Stimulated activated CD8-positive, alpha-beta memory T cell treated with anti-CD3 and anti-CD28 coated beads, Interleukin-7, amount 100 ng/mL, for 1 hour (primary cell): Measurements from ENCODE around the gene KIDINS220.

Experiments
- DNase-seq, 2 donors: peaks; one replicate each; pipeline ENCODE4 v3.0.0-alpha.2; 2020; ENCODE audit warnings: low read depth in 2 of 2

Gene KIDINS220

DNA sequence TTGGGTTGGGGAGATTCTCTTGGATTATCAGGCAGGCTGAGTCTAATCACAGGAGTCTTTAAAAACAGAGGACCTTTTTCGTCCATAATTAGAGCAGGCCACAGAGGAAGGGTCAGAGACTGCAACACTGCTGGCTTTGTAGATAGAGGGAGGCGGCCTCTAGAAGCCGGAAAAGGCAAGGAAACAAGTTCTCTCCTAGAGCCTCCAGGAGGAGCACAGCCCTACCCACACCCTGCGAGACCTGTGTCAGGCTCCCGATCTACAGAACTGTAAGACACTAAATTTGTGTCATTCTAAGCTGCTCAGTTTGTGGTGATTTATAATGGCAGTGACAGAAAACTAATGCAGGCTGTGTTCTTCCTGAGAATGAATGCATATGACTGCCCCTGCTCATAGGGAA is 140.2 kb downstream of the KIDINS220 start:
- DNase-seq: no peak

DNA sequence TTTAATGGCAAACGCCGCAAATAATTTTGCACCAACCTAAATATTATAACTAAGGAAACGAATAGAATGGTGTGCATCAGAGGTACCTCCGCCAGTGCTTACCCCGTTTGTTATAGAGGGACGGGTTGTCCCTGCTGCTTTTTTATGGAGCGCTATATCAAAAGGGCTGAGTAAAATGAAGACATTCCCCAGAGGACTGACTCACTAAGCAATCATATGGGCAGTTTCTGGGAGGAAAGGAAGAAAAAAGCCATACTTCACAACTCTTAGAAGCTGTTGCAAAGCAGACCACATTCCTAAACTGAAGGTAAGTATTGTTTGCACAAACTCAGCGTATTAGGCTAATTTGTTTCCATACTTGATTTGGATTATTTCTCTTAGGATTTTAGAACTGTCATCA is 142.7 kb downstream of the KIDINS220 start:
- DNase-seq: no peak

DNA sequence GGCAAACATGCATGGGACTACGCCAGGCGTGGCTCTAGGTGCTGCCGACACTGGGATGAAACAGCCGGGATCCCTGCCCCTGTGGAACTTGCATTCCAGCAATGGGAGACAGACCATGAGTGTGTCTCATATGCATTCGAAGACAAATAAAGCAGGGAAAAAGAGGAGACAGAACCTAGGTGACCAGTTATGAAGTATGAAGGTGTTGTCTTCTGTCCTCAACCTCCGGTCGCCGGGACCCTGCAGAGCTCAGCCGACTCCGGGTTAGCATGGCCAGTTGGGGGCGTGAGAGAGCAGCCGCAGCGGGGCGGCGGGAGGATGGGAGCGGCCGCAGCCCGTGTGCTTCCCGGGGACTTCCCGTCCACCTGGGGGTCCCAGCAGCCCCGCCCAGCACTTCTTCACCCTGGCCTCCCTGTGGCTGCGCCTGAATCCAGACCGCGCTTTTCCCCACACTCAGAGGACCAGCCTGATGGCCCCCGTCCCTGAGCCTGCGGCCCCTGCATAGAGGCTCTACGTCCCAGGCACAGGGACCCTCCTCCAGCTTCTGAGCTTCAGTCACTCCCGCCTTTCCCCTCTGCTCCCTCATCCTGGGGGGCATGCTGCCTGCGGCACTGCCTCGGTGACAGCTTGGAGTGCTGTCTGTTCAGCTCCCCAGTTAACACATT is 144.1 kb downstream of the KIDINS220 start:
- no peak for DNase-seq

DNA sequence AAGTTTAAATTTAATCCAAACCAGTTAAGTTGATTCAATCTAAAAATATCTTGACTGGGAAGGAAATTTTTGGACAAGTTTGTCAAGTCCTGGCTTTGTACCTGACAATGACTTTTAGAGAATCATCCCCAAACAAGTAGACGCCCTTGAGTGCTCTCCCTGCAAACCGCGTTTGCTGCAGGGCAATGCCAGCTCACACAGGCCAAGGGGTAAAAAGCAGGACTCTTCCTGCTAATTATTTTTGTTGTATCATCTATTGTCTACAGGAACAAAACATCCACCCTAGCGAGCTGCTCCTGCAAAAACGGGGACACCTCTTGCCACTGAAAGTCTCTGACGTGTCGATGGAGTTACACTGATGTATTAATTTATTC is 144.6 kb downstream of the KIDINS220 start:
- DNase-seq: no peak

DNA sequence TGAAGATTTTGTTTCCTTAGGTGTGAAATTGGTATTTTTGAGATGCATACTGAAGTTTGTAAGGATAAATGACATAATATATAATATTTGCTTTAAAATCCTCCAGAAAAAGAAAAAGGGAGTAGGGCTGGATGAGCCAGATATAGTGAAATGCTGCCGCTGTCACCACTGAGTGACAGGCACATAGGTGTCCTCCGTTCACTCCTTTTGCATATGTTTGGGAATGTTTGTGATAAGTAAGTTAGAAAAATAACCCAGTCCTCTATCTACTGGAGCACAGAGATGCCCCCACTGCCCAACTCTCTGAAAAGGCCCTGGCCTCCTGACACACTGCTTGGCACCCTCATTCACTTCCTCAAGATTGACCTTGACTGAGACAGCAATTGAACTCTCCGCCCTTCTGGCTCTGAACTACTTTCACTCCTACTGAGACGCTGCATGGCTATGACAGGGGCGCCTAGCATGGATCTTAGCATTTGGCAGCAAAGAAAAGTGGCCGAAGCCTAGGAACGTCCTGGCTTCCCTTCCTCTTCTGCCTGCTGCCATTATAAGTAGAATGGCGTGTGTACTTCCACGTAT is 145.5 kb downstream of the KIDINS220 start:
- no peak for DNase-seq

DNA sequence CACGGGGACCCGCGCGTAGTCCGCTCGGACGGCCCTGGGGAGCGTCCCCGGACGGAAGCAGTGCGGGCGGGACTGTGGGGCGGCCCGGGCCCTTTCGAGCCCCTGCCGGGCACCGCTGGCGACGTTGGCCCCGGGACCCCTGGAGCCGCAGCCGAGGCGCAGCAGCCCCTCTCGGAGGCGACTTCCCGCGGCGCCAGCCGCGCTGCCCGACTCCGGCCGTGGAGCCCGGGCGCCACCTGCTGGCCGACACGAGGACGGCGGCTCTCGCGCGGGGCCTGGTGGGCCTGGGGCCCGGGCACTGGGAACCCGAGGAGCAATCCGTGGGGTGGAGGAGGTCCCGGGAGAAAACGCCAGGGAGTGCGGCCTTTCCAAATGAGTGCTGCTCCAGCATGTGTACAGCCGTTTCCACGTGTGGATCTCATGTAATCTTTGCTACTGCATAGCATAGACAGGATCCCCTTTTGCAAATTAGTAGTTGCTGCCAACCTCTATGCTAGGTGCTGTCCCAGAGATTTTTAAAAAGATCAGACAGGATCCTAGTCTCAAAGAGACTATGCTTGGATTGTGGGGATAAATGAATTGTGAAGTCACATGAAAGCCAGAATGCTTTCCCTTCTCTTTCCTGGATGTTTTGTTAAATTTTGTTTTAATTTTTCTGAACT is 151.6 kb downstream of the KIDINS220 start:
- DNase-seq: peak; percentile 73 to 76

DNA sequence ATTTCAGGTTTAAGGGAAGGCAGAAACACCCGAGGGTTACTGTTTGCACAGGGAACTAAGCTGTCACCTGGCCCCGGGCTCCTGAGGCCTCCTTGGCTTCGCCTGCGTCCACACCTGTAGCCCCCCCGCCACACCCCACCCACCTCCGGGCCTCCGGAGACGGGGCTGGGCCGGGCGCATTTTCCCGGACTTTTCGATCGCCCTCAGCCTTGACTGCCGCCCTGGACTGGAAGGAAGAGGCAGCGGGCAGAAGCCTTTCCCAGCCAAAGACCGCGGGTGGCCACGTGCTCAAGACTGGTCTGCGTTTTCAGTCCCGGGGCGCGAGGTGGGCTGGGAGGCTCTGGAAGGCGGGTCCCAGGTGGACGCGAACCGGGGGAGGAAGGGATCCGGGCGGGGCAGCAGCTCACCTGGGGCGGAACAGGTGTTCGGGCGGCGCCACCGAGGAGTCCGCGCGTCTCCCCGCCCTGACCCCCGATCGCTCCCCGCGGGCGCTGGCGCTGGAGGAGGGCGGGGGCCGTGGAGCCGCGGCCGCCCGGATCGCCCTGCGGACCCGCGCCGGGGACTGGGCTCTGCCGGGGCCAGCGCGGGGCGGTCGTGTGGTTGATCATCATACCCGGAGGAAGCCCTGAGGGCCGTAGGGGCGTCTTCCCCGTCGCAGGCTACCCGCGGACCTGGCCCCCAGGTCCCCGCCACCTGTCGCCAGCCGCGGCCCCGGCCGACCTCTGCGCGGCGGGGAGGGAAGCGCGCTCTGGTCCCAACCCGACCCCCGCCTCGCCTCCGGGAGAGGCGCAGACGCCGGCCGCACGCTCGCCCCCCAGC is 152.3 kb downstream of the KIDINS220 start:
- DNase-seq: no peak

DNA sequence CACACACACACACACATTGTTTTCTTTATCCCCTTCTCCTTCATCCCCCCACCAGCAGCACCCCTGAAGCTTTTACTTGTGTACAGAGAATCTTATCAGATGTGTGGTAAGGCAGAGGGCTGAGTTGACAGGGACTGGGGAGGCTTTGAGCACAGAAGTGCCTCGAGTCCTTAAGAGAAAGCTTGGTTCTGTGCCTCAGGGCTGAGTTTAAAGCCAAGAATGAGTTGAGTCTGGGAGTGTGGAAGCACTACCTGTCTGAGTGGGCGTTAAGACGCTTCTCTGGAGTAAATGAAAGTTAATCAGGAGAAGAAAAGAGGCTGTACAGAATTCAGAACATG is 152.9 kb downstream of the KIDINS220 start:
- DNase-seq: no peak

DNA sequence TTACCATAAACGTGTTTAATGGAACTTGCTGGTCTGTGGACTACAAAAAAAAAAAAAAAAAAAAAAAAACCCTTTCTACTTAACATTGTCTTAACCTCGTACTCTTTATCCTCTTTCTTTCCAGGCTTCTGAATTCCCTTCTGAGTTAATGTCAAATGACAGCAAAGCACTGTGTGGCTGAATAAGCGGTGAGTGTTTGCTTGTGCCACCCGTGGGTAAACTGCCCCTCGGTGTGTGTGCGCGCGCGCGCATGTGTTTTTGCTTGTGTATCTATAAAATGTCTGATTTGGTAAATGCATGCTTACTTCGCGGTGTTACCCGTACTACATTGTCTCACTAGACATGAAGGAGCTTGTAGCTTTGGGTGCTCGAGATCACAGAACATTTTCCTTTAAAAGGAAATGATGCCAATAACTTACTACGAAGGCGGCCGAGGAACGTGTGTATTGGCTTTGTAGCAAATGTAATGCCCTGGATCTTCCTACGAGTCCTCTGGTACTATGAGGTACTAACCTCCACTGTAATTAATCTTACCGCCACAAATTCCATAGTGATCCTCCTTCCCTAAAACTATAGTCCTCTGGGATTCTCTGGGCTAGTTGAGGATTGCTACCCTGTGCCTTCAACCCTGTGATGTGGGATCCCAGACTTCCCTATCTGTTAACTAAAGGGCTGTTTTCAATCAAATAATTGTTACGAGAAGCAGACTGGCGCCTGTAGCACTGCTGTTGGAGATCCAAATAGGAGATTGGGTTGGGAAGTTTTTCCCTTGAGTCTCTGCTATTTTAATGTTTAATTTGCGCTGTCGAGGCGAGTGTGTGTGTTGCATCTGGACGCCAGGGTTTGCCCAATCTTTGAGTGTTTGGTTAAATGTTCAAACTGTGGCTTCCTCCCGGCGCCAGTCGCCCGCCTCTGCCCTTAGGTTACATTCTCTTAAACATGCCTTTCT is 154.4 kb downstream of the KIDINS220 start:
- DNase-seq: no peak

DNA sequence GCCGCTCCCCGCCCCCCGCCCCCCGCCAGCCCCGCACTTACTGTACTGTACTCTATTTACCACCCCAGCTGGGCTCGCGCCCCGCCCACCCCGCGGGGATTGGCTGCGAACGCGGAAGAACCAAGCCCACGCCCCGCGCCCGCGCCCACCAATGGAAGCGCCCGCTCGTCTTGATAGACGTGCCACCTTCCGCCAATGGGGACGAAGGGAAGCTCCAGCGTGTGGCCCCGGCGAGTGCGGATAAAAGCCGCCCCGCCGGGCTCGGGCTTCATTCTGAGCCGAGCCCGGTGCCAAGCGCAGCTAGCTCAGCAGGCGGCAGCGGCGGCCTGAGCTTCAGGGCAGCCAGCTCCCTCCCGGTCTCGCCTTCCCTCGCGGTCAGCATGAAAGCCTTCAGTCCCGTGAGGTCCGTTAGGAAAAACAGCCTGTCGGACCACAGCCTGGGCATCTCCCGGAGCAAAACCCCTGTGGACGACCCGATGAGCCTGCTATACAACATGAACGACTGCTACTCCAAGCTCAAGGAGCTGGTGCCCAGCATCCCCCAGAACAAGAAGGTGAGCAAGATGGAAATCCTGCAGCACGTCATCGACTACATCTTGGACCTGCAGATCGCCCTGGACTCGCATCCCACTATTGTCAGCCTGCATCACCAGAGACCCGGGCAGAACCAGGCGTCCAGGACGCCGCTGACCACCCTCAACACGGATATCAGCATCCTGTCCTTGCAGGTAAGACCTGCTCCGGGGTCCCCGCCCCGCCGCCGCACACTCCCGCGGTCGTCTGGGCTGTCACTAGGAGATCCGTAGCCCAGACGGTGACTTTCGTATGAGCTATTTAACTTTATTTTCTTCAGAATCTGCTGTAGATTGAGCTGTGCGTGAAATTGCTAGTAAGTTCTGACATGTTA is 155.4 kb downstream of the KIDINS220 start, which contains the start of gene ID2:
TSS of gene ID2 (plus strand) at position 271 of the 907 bp plus-strand sequence. CDS start at position 381, 110 bp downstream.
- peak; percentile 95 to 98 for DNase-seq

DNA sequence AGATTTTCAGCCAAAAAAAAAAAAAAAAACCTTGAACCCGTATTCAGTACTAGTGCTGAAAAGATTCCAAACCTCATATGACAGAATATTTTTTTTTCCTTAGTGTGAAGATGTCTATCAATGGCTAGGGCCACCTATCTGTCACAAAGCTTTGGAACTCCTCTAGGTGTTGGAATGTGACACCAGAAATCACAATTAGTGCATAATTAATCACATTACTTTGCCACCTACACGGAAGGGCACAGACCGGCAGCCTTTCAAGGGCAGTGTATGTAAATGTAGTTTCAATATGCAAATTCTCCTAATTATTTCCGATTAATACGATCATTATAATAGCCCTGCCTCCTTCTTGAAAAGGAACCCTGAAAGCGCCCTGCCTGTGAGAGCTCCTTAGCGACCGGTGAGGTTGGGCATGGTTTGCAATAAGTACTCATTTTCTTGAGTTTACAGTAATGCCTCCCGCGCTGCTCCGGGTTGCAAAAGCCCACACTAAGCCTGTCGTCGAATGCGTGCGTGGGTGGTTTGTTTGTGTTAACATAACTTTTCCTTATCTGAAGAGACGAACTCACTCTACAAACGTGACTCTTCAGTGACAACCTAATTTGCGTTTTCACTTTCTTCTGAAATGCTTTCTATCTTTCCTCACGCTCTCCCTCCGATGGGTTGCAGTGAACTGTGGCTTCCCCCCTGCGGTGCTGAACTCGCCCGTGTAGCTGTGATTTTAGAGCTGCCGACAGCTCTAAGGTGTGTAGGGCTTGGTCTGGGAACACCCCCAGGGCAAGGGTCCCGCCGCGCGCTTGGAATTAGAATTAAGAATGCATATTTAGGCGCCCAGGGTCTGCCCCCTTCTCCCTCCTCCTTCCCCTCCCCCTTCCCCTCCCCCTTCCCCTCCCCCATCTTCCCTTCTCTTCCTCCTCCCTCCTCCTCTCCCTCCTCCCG is 156.3 kb downstream of the KIDINS220 start:
- no peak for DNase-seq

DNA sequence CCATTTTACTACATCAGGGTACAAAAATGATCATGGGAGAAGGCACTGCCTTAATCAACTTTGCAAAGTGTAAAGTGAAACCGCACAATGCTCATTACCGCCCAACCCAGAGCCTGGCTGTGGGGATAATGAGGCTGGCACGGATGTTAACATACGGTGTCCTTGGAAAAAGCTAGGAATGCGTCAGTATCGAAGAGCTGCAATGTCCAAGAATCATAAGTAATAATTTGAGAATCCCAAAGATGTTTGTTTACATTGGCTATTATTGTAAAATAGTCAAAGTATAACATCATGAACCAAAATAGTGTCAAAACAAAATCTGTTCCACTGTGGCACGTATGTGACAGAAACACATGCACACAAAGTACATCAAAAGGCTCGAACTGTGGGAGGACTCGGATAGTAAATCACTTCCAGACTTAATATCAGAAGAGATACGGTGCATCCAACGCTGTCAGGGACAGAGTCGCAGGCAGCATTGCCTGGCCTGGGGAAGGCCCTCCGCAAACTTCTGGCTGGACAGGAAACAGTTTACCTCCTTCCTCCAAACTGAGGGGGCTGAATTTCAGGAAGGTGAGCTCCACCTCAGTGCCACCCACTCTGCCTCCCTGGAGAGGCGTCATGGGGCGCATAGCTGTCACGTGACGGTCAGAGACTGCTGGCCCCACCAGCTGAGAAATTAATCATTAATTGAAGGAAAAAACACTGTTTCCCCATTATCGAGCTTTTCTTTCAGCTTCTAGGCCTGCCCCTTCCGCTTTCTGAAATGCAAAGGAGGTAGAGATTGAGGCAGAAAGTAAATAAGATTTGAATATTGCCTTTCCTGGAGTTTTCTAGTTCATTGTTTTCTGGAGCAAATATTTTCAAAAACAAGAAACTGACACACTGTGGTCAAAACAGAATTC is 157.3 kb downstream of the KIDINS220 start:
- DNase-seq: no peak

DNA sequence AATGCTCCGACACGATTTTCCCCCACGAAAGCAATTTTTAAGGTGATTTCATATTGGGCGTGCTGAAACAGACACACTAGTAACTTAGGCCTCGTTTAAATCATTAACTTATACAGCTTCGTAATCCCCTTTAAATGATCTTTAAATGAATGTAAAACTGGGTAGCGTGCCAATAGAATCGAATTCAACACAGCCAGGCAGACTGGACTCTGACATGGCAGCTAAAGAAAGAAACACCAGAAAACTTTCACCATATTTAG is 157.9 kb downstream of the KIDINS220 start:
- no peak for DNase-seq
